ENCODE measurements around the gene PMEPA1. TPM values are rescaled to one million over a fixed set of nuclear protein-coding genes. Genes with fewer than 3 reads are reported as not detected.
A peak's percentile ranks its signal among the peaks of the same experiment; 100 is the strongest.

PMEPA1 gene
- total RNA-seq, 1 experiment from 2014 or later, result 89.8 TPM

DNA sequence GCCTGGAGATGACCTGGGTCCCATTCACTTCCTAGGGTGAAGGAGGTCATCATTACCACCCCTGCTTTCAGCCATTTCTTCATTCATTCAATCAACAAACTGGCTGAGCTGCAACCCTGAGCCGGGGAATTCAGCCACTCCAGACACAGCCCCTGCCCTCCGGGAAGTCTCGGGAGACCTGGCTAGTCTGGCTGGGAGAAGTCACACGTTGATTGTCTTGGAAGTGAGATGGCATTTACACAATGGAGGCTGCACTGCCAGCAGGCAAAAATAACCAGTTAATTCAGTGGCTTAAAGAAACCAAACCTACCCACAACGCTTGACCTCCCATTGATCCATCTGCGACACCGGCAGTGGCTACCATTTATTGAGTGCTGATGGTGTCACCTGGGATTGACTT lies 2.0 kb upstream of the PMEPA1 start:
- TF ChIP-seq, protein P1, sequence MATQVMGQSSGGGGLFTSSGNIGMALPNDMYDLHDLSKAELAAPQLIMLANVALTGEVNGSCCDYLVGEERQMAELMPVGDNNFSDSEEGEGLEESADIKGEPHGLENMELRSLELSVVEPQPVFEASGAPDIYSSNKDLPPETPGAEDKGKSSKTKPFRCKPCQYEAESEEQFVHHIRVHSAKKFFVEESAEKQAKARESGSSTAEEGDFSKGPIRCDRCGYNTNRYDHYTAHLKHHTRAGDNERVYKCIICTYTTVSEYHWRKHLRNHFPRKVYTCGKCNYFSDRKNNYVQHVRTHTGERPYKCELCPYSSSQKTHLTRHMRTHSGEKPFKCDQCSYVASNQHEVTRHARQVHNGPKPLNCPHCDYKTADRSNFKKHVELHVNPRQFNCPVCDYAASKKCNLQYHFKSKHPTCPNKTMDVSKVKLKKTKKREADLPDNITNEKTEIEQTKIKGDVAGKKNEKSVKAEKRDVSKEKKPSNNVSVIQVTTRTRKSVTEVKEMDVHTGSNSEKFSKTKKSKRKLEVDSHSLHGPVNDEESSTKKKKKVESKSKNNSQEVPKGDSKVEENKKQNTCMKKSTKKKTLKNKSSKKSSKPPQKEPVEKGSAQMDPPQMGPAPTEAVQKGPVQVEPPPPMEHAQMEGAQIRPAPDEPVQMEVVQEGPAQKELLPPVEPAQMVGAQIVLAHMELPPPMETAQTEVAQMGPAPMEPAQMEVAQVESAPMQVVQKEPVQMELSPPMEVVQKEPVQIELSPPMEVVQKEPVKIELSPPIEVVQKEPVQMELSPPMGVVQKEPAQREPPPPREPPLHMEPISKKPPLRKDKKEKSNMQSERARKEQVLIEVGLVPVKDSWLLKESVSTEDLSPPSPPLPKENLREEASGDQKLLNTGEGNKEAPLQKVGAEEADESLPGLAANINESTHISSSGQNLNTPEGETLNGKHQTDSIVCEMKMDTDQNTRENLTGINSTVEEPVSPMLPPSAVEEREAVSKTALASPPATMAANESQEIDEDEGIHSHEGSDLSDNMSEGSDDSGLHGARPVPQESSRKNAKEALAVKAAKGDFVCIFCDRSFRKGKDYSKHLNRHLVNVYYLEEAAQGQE (IDR thresholded peaks at IDR 0.05; ENCODE audit: insufficient read depth in 1 of 2, low read depth in 2 of 2, low read length in 1 of 2), result no peak
- TF ChIP-seq POLR2AphosphoS5 (IDR thresholded peaks at IDR 0.05; ENCODE audit: low read depth, low read length), result no peak
- no peak for ATAC-seq
- Histone ChIP-seq H3K4me3 (ENCODE audit: low read depth in 2 of 2, low read length in 2 of 2) (no peak overlapping the region), H3K27ac (ENCODE audit: low read length) (peak overlapping the region; percentile 57), H3K9me3 (ENCODE audit: control insufficient read depth, insufficient read depth, low read depth, low read length) (no peaks in the 10 kb centered on the region), H3K36me3 (ENCODE audit: control insufficient read depth, insufficient read depth, low read length) (no peaks in the 10 kb centered on the region), H3K27me3 (ENCODE audit: control insufficient read depth, insufficient read depth, low read length) (no peaks in the 10 kb centered on the region), H3K4me1 (ENCODE audit: control insufficient read depth, insufficient read depth, low read length) (peaks cover 44% of the 10 kb centered on the region)
- in situ Hi-C loops (cut with HindIII; ENCODE audit: low pct_unique_long_range_greater_than_20kb, low sequenced_read_pairs) (no loop called here), intact Hi-C loops (cut with micrococcal nuclease; ENCODE audit: unreplicated experiment) (no loop called here)
- no TSS peak for BruUV-seq (replicated peaks)
- POLR2A ChIA-PET, result no interaction called here
- CTCF ChIA-PET, result interaction anchor here (0.6 kb wide), 1 partner anchor 50 kb away, joined by 7 read pairs; no protein-coding TSS in a partner anchor
- DNase-seq (ENCODE audit: low read depth, low spot score), result no peak

DNA sequence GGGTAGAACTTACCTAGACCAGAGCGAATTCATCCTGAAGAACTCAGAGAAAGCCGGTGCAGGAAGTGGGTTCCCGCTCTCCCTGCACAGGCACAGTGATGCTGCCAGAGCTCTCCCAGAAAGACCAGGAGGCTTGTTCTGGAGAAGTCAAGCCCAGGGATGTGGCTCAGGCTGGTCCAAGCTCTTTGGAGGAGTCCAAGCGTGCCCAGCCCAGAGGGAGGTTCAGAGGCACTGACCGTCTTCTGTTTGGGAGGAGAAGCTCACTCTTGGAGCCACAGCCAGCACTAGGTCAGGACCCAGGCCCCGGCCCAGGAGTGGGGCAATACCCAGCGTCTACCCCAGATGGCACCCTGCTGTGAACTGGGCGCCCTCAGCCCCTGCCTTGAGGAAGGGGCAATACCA lies 1.5 kb upstream of the PMEPA1 start:
- intact Hi-C loops (cut with micrococcal nuclease; ENCODE audit: unreplicated experiment), result no loop called here
- H3K27me3 ChIP-seq (ENCODE audit: control insufficient read depth, insufficient read depth, low read length), result no peaks in the 10 kb centered on the region
- ChIA-PET POLR2A (no interaction called here), CTCF (interaction anchor here (0.6 to 1.3 kb wide), 2 partner anchors 18 to 50 kb away, joined by 3 to 7 read pairs; no protein-coding TSS in a partner anchor)
- no peaks in the 10 kb centered on the region for H3K9me3 ChIP-seq (ENCODE audit: control insufficient read depth, insufficient read depth, low read depth, low read length)
- in situ Hi-C loops (cut with HindIII; ENCODE audit: low pct_unique_long_range_greater_than_20kb, low sequenced_read_pairs), result no loop called here
- TF ChIP-seq POLR2AphosphoS5 (IDR thresholded peaks at IDR 0.05; ENCODE audit: low read depth, low read length) (no peak), SIN3A (IDR thresholded peaks at IDR 0.05; ENCODE audit: borderline replicate concordance, insufficient read depth, low read depth, low read length) (no peak), TCF7L2 (IDR thresholded peaks at IDR 0.05; ENCODE audit: low read depth, low read length) (no peak)
- TF ChIP-seq, protein P1 (IDR thresholded peaks at IDR 0.05; ENCODE audit: insufficient read depth in 1 of 2, low read depth in 2 of 2, low read length in 1 of 2), result no peak
- TF ChIP-seq, protein P2, sequence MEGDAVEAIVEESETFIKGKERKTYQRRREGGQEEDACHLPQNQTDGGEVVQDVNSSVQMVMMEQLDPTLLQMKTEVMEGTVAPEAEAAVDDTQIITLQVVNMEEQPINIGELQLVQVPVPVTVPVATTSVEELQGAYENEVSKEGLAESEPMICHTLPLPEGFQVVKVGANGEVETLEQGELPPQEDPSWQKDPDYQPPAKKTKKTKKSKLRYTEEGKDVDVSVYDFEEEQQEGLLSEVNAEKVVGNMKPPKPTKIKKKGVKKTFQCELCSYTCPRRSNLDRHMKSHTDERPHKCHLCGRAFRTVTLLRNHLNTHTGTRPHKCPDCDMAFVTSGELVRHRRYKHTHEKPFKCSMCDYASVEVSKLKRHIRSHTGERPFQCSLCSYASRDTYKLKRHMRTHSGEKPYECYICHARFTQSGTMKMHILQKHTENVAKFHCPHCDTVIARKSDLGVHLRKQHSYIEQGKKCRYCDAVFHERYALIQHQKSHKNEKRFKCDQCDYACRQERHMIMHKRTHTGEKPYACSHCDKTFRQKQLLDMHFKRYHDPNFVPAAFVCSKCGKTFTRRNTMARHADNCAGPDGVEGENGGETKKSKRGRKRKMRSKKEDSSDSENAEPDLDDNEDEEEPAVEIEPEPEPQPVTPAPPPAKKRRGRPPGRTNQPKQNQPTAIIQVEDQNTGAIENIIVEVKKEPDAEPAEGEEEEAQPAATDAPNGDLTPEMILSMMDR (IDR thresholded peaks at IDR 0.05), result no peak
- peaks cover 48% of the 10 kb centered on the region for H3K4me1 ChIP-seq (ENCODE audit: control insufficient read depth, insufficient read depth, low read length)
- no peak for DNase-seq (ENCODE audit: low read depth, low spot score)
- H3K4me3 ChIP-seq (ENCODE audit: low read depth in 2 of 2, low read length in 2 of 2), result peak overlapping the region; percentile 67 to 73; a peak in 3 of 4 replicates
- no TSS peak for BruUV-seq (replicated peaks)
- H3K36me3 ChIP-seq (ENCODE audit: control insufficient read depth, insufficient read depth, low read length), result no peaks in the 10 kb centered on the region
- no peak for ATAC-seq
- peak overlapping the region; percentile 89 for H3K27ac ChIP-seq (ENCODE audit: low read length)
